ENCODE measurements around the gene GARIN5A. TPM values are rescaled to one million over a fixed set of nuclear protein-coding genes. Genes with fewer than 3 reads are reported as not detected.

GARIN5A gene
- total and polyA plus RNA-seq, 9 of the 15 experiments (the other 6 are each of a cell fraction or from before 2014, with no cell fraction given), result 0.10 to 0.82 (median 0.23) TPM; not detected in 2

GRCh38 chr19:50511069-50511822 is 34.6 kb upstream of the GARIN5A start, which contains the start of gene JOSD2 (continued):
- TF ChIP-seq MEIS2 (IDR thresholded peaks at IDR 0.05; ENCODE audit: partially characterized antibody) (no peak), ATF7 (IDR thresholded peaks at IDR 0.05) (peak; percentile 98), SP1 (CRISPR knock-in tag; IDR thresholded peaks at IDR 0.05) (peak; percentile 96), HES1 (IDR thresholded peaks at IDR 0.05; ENCODE audit: low read depth) (no peak), PYGO2 (tag; IDR thresholded peaks at IDR 0.05) (no peak), RNF2 (IDR thresholded peaks at IDR 0.05) (peak; percentile 76; the same call in 1 of the 2 replicates), TFE3 (CRISPR knock-in tag; IDR thresholded peaks at IDR 0.05) (no peak), PHF8 (IDR thresholded peaks at IDR 0.05; ENCODE audit: borderline replicate concordance, low read length) (peak; percentile 76; the same call in 1 of the 2 replicates), ZNF175 (CRISPR knock-in tag; IDR thresholded peaks at IDR 0.05; ENCODE audit: low read depth) (peak; percentile 85; the same call in 1 of the 2 replicates), JUN (IDR thresholded peaks at IDR 0.05; ENCODE audit: borderline replicate concordance, low read depth, low read length) (peak; percentile 80; the same call in 1 of the 2 replicates), JUN (CRISPR knock-in tag; IDR thresholded peaks at IDR 0.05; ENCODE audit: borderline replicate concordance) (peak; percentile 90; the same call in 1 of the 2 replicates), HDAC6 (IDR thresholded peaks at IDR 0.05; ENCODE audit: low read depth, low read length) (no peak), FOS (IDR thresholded peaks at IDR 0.05; ENCODE audit: extremely low read depth, insufficient read length) (no peak), ELK1 (CRISPR knock-in tag; IDR thresholded peaks at IDR 0.05) (no peak), CHCHD3 (CRISPR knock-in tag; IDR thresholded peaks at IDR 0.05) (0 out of 2 replicates have a peak, but pooled peaks have one; percentile 56), ZNF695 (CRISPR knock-in tag; IDR thresholded peaks at IDR 0.05) (no peak), TRIM24 (IDR thresholded peaks at IDR 0.05) (no peak), OTX1 (CRISPR knock-in tag; IDR thresholded peaks at IDR 0.05) (peak; percentile 96), ZNF277 (CRISPR knock-in tag; IDR thresholded peaks at IDR 0.05; ENCODE audit: borderline replicate concordance) (no peak), ZKSCAN1 (IDR thresholded peaks at IDR 0.05; ENCODE audit: low read depth, low read length) (peak; percentile 86), LCOR (CRISPR knock-in tag; IDR thresholded peaks at IDR 0.05) (peak; percentile 44; the same call in 1 of the 2 replicates), ZNF143 (CRISPR knock-in tag; IDR thresholded peaks at IDR 0.05) (peak; percentile 99)
